GM15510 (cell line): ENCODE results near the gene BAAT.

Source experiments
- POLR2A ChIP-seq: IDR thresholded peaks from 3 replicates; pipeline ENCODE4 v1.6.1; 2011; ENCODE audit warnings: borderline replicate concordance; ENCODE audit not compliant: insufficient read length; ENCODE audit errors: extremely low read depth

Gene BAAT

DNA sequence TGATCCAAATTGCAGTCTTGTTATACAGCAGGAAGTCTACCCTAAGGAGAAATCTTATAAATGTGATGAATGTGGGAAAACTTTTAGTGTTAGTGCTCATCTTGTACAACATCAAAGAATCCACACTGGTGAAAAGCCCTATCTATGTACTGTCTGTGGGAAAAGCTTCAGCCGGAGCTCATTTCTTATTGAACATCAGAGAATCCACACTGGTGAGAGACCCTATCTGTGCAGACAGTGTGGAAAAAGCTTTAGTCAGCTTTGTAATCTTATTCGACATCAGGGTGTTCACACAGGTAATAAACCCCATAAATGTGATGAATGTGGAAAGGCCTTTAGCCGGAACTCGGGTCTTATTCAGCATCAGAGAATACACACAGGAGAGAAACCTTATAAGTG, 24.3 kb upstream of the BAAT start:
- no peak for TF ChIP-seq POLR2A

DNA sequence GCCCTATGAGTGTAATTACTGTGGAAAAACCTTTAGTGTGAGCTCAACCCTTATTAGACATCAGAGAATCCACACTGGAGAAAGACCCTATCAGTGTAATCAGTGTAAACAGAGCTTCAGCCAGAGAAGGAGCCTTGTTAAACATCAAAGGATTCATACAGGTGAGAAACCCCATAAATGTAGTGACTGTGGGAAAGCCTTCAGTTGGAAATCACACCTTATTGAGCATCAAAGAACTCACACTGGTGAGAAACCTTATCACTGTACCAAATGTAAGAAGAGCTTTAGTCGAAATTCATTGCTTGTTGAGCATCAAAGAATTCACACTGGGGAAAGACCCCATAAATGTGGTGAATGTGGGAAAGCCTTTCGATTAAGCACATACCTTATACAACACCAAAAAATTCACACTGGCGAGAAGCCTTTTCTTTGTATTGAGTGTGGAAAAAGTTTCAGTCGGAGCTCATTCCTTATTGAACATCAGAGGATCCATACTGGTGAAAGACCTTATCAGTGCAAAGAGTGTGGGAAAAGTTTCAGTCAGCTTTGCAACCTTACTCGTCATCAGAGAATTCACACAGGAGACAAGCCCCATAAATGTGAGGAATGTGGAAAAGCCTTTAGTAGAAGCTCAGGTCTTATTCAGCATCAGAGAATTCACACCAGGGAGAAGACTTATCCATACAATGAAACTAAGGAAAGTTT, 23.7 kb upstream of the BAAT start:
- TF ChIP-seq POLR2A: no peak

DNA sequence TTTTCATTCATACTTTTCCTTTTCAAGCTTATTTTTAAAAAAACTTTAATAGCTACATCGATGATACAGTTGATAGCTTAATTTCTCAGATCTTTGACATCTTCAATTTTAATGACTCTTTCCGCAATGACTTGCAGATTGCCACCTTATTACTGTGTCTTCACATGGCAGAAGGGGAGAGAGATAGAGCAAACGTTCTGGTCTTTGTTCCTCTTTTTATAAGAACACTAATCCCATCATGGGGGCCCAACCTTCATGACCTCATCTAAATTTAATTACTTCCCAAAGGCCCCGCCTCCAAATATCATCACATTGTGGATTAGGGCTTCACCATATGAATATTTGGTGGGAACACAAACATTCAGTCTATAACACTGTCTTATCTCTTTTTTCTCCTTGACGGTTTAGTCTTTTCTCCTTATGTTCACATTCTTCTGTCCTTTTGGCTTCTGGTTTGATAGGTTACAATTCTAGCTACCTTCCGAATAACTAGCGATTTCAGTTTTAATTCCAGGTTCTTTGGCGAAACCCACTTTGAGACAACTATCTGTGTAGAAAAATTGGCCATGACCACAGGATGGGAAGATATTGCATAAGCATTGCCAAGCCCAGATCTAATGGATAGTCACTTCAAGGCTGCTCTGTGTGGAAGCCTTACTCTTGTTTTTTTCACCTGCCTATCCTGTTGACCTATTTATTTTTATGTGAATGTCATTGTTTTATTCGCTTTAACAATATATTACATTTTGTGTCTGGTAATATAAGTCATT, 18.9 kb upstream of the BAAT start:
- no peak for TF ChIP-seq POLR2A

DNA sequence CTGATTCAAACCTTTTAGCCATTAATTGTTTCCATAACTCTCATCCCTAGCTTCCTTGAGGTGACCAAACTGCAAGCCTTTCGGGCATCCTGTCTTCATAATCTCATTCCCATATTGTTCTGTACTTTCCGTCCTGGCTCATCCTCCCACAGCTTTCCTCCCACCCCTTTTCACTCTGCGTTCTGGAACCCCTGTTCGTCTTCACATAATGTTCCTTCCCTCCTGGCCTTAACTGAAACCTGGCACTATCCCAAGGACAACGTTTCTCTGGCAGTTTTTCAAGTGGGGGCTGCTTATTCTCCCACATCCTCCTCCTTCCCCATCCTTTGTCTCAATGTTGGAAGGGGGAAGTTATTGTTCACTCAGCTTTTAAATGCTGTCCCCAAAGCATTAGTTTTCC, 15.3 kb upstream of the BAAT start:
- TF ChIP-seq POLR2A: no peak

DNA sequence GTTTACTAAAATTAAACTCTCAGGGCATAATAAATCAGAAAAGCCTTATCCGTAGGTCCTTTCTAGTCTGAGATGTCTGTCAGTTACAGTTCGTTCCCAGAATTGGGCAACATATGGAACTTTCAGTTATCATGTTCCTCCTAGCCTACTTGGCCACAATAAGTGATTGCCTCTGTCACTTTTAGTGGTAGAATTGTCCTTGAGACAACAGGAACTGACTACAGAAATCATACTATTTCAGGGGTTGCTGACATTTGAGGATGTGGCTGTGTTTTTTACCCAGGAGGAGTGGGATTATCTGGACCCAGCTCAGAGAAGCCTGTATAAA, 14.8 kb upstream of the BAAT start:
- no peak for TF ChIP-seq POLR2A

DNA sequence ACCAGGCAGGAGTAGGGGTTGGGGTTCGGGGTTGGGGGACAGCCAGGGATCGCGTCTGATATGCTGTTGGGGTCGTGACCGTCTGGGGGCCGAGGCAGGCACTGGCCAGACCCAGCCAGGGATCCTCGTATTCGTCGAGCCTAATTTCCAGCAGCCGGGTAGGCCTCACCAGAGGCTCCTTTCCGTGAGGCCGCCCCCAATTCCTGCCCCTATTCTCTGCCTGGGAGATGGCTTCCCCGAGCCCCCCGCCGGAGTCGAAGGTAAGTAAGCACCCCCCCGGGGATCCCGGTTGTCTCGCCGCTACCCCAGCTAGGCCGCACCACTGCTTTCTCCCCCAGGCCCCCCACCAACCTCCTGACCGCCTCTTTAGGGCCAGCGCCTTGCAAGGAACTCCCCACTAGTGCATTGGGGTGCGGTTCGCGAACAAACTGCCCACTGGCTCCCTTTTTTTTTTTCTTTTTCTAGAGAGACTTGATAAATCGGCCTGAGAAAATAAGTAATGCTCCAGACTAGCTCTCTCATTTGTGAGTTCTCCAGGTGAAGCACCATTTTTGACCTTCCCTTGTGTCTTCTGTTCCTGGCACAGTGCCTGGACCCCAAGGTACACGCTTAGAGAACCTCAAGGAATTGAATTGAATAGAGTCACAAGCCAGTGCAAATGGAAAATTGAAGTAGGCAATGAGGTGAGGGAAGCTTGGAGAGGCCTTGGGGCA, 14.3 kb upstream of the BAAT start:
- TF ChIP-seq POLR2A: no peak

DNA sequence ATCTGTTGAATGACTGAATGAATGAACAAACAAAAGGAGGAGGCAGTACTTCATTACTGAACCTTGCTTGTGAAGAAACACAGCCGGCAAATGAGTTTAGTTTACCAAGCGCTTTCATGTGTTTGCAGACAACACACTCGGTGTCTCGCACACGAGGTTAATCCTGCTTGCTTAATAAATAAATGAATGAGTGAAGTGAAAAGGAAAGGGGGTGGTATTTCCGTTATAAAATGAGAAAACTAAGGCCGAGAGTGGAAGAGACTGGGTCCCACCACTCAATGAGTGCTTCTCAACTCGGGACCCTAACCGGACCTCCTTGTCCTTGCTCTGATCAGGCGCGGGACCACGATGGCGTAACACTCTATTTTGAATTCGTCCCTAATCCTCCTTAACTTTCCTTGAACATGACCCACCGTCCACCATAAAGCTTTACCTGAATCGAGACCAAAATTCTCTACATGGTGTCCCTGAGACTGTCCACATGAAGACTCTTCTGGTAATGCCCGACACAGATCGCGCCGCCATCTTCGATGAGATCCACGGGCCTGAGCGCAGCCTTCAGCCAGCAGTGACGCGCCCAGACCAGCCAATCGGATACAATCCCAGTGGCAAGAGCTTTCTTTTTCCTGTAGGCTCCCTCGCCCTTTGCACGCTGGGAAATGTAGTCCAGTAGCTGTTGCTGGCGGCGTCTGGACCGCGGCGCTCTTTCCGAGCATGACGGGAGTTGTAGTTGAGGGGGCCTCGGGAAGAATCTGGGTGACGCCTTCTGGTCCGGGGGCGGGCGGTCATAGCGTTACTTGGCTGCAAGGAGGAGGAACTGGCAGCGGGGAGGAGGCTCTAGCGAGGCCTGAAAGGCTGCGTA, 13.5 kb upstream of the BAAT start, which contains the start of the genes MRPL50 and ZNF189:
TSS of gene MRPL50 (minus strand) at position 551 of the 862 bp plus-strand sequence. CDS start at position 525, 26 bp downstream.
TSS of gene ZNF189 (plus strand) at position 784 of the 862 bp plus-strand sequence. CDS start 306 bp downstream, outside the sequence.
- peak; percentile 86 for TF ChIP-seq POLR2A

DNA sequence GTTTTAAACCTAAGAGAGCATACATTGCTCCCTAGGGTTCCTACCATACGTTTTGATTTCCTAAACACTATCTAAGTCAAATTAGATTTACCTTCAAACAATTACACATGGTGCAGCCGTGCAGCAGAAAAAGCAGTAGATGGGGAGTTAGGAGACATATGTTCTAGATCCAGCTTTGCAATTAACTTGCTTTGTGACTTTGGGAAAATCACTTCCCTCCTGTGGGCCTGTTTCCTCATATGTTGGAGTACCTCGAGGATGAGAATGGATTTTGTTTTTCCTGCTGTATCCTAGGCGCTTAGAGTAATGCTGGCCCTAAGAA, 12.9 kb upstream of the BAAT start:
- no peak for TF ChIP-seq POLR2A

DNA sequence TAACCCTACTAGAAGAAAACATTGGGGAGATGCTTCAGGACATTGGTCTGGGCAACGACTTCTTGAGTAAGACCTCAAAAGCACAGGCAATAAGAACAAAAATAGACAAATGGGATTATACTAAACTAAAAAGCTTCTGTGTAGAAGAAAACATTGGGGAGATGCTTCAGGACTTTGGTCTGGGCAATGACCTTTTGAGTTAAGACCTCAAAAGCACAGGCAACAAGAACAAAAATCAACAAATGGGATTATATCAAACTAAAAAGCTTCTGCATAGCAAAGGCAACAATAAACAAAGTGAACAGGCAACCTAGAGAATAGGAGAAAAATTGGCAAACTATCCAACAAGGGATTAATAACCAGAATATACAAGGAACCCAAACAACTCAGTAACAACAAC, 9.9 kb upstream of the BAAT start:
- no peak for TF ChIP-seq POLR2A

DNA sequence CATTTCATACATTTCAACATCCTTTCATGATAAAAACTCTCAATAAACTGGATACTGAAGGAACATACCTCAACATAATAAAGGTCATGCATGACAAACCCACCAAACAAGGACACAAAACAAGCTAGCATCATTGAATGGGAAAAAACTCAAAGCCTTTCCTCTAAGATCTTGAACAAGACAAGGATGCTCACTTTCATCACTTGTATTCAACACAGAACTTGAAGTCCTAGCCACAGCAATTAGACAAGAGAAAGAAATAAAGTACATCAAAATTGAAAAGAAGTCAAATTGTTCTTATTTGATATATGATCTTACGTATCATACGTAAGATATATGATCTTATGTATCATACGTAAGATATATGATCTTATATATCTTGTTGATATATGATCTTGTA, 8.3 kb upstream of the BAAT start:
- TF ChIP-seq POLR2A: no peak

DNA sequence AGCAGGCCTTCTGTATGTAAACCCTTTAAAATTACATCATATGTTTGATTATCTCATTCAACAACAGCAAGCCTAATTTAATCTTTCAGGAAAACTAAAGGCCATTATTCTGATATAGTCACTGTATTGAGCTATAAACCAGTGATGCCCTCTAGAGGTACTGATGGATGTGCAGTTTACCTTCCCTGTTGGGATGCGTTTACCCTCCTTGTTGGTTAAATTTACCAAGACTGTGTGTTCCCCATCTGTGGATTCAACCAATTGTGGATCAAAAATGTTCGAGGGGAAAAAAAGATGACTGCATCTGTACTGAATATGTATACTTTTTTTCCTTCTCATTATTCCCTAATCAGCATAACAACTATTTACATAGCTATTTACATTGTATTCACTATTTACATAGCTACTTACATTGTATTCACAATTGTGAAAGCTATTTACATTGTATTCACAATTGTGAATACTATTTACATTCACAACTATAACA, 3.7 kb upstream of the BAAT start:
- no peak for TF ChIP-seq POLR2A

DNA sequence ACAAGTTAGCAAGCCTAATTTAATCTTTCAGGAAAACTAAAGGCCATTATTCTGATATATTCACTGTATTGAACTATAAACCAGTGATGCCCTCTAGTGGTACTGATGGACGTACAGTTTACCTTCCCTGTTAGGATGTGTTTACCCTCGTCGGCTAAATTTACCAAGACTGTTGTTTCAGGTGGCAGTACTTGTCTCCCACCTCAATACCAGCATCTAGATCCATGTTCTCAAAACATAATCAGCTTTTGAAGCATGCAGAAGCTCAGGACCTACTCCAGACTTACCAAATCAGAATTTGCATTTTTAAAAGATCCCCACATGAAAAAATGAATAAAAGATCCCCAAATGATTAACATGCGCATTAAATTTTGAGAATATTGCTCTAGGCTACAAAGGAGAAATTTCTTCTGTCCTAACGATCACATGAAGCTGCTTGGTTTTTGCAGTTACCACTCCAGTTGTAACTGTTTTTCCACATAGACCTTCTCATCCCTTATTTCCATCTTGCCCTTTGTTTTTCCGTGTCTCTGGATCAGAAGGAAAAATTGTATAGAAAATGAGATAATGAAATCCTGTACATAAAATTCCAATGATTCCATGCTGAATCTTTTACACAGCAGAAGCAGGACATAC, 3.2 kb upstream of the BAAT start:
- no peak for TF ChIP-seq POLR2A

DNA sequence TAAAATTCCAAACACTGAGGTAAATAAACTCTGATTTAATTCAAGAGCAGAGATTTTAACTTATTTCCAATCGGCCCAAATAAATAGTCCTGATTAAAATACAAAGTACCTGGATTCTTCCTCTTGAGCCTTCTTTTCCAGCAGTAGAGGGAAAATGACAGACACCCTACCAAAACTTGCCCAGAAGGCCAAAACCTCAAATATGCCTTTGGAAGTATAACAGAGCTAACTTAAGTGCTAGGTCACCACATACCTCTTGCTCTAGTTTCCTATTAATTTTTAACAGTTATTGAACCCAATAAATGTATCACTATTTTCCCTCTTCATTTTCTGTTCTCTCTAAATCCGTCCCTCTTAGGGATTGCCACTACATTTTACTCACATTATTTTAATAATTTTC, 1.4 kb downstream of the BAAT start:
- no peak for TF ChIP-seq POLR2A

DNA sequence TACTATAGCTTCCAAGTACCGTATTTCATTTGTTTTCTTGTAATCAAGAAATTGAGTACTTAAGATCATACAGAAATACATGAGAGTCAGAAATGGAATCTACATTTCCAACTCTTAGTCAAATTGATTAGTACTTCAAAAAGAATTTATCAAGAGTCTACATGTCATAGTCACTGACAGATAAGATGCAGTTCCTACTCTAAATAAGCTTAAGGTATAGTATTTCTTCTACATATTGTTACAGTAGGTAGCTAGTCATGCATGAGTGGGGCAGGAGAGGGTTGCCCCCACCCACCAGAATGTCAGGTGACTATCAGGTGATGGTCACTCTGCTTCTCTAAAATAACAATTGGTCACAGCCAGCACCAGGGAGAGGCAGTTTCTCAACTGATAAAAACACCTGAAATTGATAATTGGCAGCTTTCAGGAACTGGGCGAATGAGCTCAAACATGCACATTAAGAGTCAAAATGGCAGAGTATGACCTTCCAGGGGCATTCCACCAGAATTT, 2.9 kb downstream of the BAAT start:
- no peak for TF ChIP-seq POLR2A

DNA sequence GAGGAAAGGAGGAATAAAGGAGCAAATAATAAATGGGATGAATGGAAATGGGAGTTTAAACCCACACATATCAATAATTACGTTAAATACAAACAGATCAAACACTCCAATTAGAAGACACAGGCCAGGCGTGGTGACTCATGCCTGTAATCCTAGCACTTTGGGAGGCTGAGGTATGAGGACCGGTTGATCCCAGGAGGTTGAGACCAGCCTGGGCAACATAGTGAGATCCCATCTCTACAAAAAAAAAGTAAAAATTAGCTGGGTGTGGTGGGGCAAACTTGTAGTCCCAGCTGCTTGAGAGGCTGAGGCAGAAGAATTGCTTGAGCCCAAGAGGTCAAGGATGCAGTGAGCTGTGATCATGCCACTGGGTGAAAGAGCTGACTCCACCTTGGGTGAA, 3.7 kb downstream of the BAAT start:
- TF ChIP-seq POLR2A: no peak

DNA sequence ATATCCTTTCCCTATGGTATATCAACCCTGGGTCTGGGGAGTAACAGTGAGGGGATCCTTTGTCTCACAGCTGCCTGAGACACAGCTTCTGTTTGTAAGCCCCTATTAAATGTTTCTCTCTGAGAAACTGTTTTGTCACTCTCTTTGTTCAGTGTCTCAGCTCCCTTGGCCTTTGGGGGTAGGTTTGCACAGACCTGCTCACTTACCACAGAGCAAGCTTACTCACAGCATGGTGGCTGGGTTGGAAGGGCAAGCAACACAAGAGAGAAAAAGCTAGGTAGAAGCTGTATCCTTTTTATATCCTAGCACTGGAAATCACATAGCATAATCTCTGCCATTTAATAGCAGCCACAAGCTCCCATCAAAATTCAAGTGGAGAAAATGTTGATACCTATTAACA, 4.5 kb downstream of the BAAT start:
- TF ChIP-seq POLR2A: no peak
